AG09319 (cell line): Measurements from ENCODE around the gene CHD9.

ENCODE experiments used
- DNase-seq: peaks from one replicate; pipeline ENCODE4 v3.0.0-alpha.2; 2010; ENCODE audit warnings: low read depth; ENCODE audit errors: extremely low read depth
- TF ChIP-seq, protein P1 (sequence below): IDR thresholded peaks from 2 replicates; pipeline ENCODE4 v1.5.1; 2011; ENCODE audit warnings: low read depth, mild to moderate bottlenecking, inconsistent platforms, low read length, moderate library complexity

The CHD9 gene

DNA sequence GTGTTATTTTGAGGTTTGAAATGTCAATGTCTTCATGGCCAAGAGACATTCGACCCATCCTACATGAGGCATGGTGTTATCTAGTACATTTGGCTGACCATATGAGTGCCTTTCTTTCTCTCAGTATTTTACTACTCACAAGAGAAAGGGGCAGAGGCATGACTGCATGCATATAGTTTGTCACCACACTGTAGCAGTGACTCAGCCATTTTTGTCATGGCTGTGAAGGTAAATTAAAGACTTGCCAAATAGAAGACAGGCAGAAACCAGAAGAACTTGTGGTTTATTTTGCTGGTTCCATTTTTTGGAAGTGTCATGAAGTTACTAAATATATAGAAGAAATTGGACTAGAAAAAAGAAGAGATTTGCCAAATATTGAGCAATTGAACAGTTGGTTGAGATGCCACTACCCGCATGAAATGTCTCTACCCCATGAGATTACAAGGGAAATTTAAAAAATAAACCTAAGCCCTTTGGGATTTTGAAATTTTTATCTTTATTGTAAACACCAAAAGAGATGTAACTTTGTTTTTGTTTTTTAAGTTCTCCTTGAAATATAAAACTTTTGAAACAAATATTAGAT, 170.3 kb downstream of the CHD9 start:
- TF ChIP-seq, protein P1, sequence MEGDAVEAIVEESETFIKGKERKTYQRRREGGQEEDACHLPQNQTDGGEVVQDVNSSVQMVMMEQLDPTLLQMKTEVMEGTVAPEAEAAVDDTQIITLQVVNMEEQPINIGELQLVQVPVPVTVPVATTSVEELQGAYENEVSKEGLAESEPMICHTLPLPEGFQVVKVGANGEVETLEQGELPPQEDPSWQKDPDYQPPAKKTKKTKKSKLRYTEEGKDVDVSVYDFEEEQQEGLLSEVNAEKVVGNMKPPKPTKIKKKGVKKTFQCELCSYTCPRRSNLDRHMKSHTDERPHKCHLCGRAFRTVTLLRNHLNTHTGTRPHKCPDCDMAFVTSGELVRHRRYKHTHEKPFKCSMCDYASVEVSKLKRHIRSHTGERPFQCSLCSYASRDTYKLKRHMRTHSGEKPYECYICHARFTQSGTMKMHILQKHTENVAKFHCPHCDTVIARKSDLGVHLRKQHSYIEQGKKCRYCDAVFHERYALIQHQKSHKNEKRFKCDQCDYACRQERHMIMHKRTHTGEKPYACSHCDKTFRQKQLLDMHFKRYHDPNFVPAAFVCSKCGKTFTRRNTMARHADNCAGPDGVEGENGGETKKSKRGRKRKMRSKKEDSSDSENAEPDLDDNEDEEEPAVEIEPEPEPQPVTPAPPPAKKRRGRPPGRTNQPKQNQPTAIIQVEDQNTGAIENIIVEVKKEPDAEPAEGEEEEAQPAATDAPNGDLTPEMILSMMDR, result no peak
- DNase-seq, result no peak

DNA sequence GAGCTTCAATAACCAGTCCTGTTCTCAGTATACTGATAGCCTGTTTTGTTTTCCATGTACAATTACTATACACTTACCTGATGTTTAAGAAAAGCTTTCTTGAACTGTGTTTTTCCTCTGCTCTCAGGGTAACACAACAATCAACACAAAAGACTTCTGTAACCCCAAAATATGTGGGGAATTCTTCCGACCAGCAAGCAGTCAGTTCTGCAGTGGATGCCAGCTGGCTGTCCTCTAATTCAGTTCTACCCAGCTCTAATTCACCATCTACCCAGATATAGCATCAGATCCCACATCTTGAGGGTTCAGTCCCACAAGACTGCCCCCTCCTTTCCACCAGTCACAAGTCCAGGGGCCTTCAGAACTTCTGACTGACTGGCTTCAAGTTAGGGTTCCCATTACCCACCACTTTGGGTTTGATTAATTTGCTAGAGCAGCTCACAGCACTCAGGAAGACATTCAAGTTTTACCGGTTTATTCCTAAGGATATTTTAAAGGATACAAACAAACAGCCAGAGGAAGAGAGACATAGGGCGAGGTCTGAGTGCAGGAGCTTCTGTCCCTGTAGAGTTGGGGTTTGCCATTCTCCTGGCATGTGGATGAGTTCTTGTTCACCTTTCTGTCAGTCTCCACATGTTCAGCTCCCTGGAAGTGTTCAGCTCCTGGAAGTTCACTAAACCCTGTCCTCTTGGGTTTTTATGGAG, 178.2 kb downstream of the CHD9 start:
- TF ChIP-seq, protein P1, result no peak
- DNase-seq, result no peak

DNA sequence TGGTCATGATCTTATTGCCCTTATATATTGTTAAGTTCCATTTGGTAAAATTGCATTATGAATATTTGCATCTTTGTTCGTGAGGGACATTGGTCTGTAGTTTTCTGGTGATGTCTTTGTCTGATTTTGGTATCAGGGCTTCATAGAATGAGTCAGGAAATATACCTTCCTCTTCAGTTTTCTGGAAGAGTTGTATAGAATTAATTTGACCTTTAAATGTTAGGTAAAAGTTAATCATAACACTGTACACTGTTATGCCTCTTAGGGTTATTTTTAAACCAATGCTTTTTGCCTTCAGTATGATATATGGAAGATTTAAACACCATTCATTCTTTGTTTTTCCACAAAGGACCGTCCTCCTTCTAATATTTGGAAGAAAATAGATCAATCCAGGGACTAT, 180.0 kb downstream of the CHD9 start:
- DNase-seq, result no peak
- TF ChIP-seq, protein P1, result no peak

DNA sequence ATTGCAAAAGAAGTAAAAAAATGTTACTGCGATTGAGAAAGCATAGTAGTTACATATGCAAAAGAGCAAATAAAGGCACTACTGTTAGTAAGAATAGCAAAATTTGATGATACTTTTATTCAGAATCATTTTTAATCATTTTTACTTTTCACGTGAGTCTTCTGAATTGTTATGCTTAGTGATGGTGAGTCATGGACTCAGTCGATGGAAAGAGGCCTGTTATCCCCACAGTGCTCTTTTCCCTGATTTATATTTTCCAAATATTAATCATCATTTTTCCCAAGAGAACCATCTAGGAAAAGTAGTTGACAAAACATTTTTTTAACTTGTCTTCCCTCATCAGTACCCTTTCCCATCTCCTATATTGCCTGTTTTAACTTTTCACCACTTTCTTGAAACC, 181.1 kb downstream of the CHD9 start:
- DNase-seq, result no peak
- TF ChIP-seq, protein P1, result no peak

DNA sequence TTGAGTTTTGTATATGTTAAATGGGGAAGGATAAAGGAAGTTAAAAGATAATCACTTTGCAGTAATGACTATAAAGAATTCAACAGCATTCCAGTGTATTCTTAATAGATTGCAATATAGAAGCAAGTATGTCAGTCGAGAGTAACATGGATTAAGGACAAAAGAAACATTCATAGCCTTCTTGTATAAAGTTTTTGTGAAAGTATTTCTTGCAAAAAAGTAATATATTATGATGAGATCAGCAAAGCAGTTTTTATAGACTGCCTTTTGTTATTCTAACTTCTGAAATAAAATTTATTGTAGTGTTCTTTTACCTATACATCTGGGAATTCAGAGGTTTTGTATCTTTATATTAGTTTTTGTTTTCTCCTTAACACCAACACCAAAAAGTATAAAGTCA, 194.5 kb downstream of the CHD9 start:
- no peak for DNase-seq
- TF ChIP-seq, protein P1, result no peak

DNA sequence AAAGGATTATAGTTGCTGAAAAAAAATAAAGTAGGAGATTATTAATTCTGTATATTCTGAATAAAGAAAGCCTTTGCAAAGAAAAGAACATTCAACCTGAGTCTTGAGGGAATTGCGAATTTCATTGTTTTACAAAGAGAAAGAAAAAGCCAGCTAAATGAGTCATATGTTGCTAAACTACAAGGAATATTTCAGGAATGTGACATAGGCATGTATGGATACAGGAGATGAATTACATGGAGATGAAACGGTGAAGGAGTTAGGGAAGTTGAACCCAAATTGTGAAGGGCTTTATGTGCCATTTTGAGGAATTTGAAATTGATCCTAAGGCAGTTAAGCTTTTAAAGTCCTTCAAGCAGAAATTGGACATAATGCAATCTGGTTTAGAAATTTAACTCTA, 202.2 kb downstream of the CHD9 start:
- DNase-seq, result peak; percentile 10
- TF ChIP-seq, protein P1, result no peak

- TF ChIP-seq, protein P1, result no peak
- no peak for DNase-seq
Observed at GRCh38 chr16:53258809-53259208, 204.0 kb downstream of the CHD9 start.
